ENCODE results near the gene PRODH2. TPM values are rescaled to one million over a fixed set of nuclear protein-coding genes. Genes with fewer than 3 reads are reported as not detected.

Gene PRODH2
- total RNA-seq, 6 experiments from 2014 or later: not detected

DNA sequence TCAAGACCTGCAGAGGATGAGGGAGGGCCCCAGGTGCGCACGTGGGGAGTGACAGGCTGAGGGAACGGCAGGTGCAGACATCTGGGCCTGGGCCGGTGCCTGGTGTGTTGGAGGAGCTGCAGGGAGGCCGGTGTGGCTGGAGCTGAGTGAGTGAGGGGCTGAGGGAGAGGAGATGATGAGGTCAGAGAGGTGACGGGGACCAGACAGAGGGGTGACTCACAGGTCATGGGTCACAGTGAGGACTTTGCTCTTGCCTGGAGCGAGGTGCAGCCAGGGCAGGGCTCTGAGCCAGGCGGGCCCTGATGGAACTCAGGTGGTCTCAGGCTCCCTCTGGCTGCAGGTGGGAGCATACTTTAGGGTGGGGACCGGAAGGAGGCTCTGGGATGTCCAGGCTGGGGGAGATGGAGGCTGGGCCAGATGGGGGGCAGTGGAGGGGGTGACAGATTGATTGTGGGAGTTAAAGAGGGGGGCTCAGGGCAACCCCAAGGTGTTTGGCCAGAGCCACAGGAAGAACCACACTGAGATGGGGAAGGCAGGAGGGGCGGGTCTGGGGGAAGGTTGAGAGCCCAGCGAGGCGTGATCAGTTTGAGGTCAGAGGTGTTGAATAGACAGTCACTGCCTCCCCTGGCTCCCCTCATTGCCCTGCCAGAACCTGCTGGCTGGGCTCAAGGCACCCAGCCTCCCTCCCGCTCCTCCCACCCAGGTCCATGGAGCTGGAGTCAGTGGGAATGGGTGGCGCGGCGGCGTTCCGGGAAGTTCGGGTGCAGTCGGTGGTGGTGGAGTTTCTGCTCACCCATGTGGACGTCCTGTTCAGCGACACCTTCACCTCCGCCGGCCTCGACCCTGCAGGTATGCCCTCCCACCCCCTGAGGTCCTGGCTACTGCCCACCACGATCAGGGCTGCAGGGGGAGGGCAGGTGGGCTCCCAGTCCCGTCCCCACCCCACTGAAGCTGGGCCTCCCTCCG is 28.9 kb downstream of the PRODH2 start:
- H3K9me3 Mint-ChIP-seq: no peaks in the 10 kb centered on the region
- no peaks in the 10 kb centered on the region; the same call in 1 of the 2 replicates for H3K27me3 Mint-ChIP-seq (ENCODE audit: insufficient read depth)
- H3K4me1 Mint-ChIP-seq (ENCODE audit: low read depth): no peaks in the 10 kb centered on the region
- TF ChIP-seq, protein P1, sequence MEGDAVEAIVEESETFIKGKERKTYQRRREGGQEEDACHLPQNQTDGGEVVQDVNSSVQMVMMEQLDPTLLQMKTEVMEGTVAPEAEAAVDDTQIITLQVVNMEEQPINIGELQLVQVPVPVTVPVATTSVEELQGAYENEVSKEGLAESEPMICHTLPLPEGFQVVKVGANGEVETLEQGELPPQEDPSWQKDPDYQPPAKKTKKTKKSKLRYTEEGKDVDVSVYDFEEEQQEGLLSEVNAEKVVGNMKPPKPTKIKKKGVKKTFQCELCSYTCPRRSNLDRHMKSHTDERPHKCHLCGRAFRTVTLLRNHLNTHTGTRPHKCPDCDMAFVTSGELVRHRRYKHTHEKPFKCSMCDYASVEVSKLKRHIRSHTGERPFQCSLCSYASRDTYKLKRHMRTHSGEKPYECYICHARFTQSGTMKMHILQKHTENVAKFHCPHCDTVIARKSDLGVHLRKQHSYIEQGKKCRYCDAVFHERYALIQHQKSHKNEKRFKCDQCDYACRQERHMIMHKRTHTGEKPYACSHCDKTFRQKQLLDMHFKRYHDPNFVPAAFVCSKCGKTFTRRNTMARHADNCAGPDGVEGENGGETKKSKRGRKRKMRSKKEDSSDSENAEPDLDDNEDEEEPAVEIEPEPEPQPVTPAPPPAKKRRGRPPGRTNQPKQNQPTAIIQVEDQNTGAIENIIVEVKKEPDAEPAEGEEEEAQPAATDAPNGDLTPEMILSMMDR (IDR thresholded peaks at IDR 0.05): 0 out of 2 replicates have a peak, but pooled peaks have one; percentile 9
- no peak overlapping the region for H3K27ac Mint-ChIP-seq
- H3K36me3 Mint-ChIP-seq (ENCODE audit: low read depth): peaks cover 6% of the 10 kb centered on the region
- no peak overlapping the region for H3K4me3 Mint-ChIP-seq
- DNase-seq: no peak

DNA sequence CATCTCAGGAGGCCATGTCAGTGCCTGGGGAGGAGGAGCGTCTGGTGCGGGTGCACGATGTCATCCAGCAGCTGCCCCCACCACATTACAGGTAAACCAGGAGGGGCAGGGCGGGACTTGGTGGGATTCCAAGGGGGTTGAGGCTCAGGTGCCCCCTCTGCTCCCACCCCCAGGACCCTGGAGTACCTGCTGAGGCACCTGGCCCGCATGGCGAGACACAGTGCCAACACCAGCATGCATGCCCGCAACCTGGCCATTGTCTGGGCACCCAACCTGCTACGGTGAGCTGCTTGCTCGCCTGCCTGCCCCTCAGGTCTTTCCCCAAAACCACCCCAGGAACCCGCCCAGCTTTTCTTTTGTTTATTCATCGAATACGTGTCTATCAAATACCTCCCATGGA is 30.1 kb downstream of the PRODH2 start:
- H3K27ac Mint-ChIP-seq: no peak overlapping the region
- TF ChIP-seq, protein P1 (IDR thresholded peaks at IDR 0.05): no peak
- DNase-seq: no peak

DNA sequence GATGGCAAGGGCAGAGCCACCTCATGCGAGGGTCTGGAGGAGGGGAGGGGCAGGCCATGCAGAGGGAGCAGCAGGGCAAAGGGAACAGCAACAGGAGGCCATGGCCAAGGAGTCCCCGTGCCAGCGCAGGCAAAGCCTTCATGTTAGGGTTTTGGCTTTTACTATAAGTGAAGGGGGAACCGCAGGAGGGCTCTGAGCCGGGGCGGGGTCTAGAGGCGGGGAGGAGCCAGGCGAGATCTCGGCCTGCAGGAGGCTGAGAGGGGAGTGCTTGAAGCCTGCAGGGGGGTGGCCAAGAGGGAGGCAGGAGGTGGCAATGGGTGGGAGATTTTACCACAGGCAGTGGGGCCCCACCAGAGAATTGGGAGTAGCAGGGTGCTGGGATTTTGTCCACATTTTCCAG is 31.0 kb downstream of the PRODH2 start:
- no peak for DNase-seq
- Mint-ChIP-seq H3K4me1 (ENCODE audit: low read depth) (peaks cover 6% of the 10 kb centered on the region), H3K4me3 (no peak overlapping the region), H3K9me3 (no peaks in the 10 kb centered on the region), H3K27me3 (ENCODE audit: insufficient read depth) (no peaks in the 10 kb centered on the region; the same call in 1 of the 2 replicates), H3K36me3 (ENCODE audit: low read depth) (peaks cover 6% of the 10 kb centered on the region), H3K27ac (no peak overlapping the region)
- TF ChIP-seq, protein P1 (IDR thresholded peaks at IDR 0.05): no peak

More for the DNA sequence above, 30.1 kb downstream of the PRODH2 start:
- Mint-ChIP-seq H3K4me3 (no peak overlapping the region), H3K4me1 (ENCODE audit: low read depth) (no peaks in the 10 kb centered on the region), H3K9me3 (no peaks in the 10 kb centered on the region), H3K36me3 (ENCODE audit: low read depth) (peaks cover 6% of the 10 kb centered on the region), H3K27me3 (ENCODE audit: insufficient read depth) (no peaks in the 10 kb centered on the region; the same call in 1 of the 2 replicates)

DNA sequence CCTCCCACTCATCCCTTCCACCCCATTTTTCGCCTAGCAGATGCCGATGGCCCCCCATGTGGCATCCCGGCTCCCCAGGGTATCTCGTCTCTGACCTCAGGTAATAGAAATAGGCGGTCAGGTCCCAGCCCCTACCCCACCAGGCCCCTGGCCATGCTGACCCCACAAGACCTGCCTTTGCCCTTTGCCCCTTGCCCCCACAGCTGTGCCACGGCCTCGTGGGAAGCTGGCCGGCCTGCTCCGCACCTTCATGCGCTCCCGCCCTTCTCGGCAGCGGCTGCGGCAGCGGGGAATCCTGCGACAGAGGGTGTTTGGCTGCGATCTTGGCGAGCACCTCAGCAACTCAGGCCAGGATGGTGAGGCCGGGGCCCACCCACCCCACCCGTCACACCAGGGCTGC is 31.9 kb downstream of the PRODH2 start:
- Mint-ChIP-seq H3K4me3 (no peak overlapping the region), H3K27ac (no peak overlapping the region), H3K27me3 (ENCODE audit: insufficient read depth) (no peaks in the 10 kb centered on the region; the same call in 1 of the 2 replicates), H3K36me3 (ENCODE audit: low read depth) (peaks cover 6% of the 10 kb centered on the region), H3K9me3 (no peaks in the 10 kb centered on the region), H3K4me1 (ENCODE audit: low read depth) (peaks cover 10% of the 10 kb centered on the region)
- TF ChIP-seq, protein P1 (IDR thresholded peaks at IDR 0.05): no peak
- no peak for DNase-seq

DNA sequence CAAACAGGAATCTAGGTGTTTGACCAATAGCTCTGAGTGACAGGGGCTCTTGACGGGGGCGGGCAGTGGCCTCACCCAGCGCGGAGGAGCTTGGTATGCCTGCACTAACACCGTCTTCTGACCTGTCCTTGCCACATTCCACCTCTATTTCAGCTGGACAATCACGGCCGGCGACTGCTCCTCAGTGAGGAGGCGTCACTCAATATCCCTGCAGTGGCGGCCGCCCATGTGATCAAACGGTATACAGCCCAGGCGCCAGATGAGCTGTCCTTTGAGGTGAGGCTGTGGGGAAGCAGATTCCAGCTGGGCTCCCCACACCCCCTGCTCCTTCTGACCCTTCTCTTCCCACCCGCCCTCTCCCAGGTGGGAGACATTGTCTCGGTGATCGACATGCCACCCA is 32.6 kb downstream of the PRODH2 start:
- Mint-ChIP-seq H3K27me3 (ENCODE audit: insufficient read depth) (no peaks in the 10 kb centered on the region; the same call in 1 of the 2 replicates), H3K4me1 (ENCODE audit: low read depth) (peaks cover 11% of the 10 kb centered on the region), H3K9me3 (no peaks in the 10 kb centered on the region), H3K4me3 (no peak overlapping the region), H3K27ac (no peak overlapping the region), H3K36me3 (ENCODE audit: low read depth) (peaks cover 6% of the 10 kb centered on the region)
- no peak for DNase-seq
- TF ChIP-seq, protein P1 (IDR thresholded peaks at IDR 0.05): no peak
